Measurements from ENCODE around the gene ZDHHC18.
"Not testable (repeated sequence)": the region's sequence is repeated elsewhere in the genome, so short reads cannot be mapped to it uniquely, and the experiment has no call there.

The ZDHHC18 gene

GRCh38 chr1:26833432-26834405 lies 7.2 kb downstream of the ZDHHC18 start:
- peak overlapping the region; percentile 9; the same call in 1 of the 2 replicates for H3K4me3 ChIP-seq (ENCODE audit: low read length)
- no peak for TF ChIP-seq ZNF274 (IDR thresholded peaks at IDR 0.05; ENCODE audit: low read depth, low read length)

DNA sequence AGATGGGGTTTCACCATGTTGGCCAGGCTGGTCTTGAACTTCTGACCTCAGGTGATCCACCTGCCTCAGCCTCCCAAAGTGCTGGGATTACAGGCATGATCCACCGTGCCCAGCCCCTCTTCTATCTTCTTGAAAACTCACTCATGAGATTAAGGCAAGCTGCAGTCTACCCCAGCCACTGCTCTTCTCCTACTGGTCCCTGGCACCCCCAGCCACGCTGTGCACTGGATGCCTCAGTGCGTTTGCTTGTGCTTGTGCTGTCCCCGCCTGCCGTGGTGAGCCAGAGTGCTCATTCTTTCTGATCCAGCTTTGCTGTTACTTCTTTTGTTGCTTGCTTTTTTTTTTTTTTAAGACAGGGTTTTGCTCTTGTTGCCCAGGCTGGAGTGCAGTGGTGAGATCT lies 11.2 kb downstream of the ZDHHC18 start:
- H3K4me3 ChIP-seq (ENCODE audit: low read length), result not testable (repeated sequence)

GRCh38 chr1:26838474-26839338 lies 12.2 kb downstream of the ZDHHC18 start:
- no peak for TF ChIP-seq ZNF274 (IDR thresholded peaks at IDR 0.05; ENCODE audit: low read depth, low read length)

DNA sequence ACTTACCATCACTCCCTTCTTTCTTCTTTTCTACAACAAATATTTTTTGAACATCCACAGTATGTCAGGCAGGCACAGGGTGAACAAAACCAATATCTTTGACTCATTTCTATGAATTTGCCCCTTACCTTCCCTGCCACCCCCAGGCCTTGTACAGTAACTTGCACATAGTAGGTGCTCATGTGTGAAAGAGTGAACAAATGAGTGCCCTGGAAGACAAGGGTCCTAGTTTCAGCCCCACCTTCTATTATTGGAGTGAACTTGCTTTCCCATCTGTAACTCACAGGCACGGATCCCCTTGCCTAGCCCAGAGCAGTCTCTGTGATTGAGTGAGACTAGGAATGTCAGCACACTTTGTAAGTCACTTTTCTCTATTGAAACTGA lies 12.8 kb downstream of the ZDHHC18 start:
- no peak for TF ChIP-seq ZNF274 (IDR thresholded peaks at IDR 0.05; ENCODE audit: low read depth, low read length)
- H3K4me3 ChIP-seq (ENCODE audit: low read length), result no peak overlapping the region

More at GRCh38 chr1:26838474-26839338, 12.2 kb downstream of the ZDHHC18 start:
- no peak overlapping the region for H3K4me3 ChIP-seq (ENCODE audit: low read length)

DNA sequence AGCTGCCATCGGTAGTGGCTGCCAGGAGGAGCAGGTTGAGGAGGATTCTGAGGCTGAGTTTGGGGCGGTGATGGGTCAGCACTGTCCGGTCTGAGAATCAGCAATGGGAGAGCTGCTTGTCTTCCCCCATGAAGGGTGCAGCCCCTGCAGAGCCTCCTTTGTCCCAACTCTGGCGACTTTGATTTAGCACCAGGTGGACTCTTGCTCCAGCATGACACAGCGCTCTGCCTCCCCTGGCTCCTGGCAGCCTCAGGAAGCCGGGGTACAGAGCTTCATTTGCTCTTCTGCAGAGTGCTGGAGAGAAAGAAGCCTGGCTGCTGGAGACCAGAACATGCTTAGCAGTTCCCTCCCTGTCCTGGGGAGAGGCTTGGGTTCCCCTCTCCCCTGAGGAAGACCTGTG lies 13.3 kb downstream of the ZDHHC18 start:
- no peak overlapping the region for H3K4me3 ChIP-seq (ENCODE audit: low read length)
- no peak for TF ChIP-seq ZNF274 (IDR thresholded peaks at IDR 0.05; ENCODE audit: low read depth, low read length)

- no peak for TF ChIP-seq ZNF274 (IDR thresholded peaks at IDR 0.05; ENCODE audit: low read depth, low read length)
- no peak overlapping the region for H3K4me3 ChIP-seq (ENCODE audit: low read length)
These were observed 18.1 kb downstream of the ZDHHC18 start for GRCh38 chr1:26844424-26845196.

- not testable (repeated sequence) for H3K4me3 ChIP-seq (ENCODE audit: low read length)
These were observed 21.3 kb downstream of the ZDHHC18 start for GRCh38 chr1:26847826-26848225.

DNA sequence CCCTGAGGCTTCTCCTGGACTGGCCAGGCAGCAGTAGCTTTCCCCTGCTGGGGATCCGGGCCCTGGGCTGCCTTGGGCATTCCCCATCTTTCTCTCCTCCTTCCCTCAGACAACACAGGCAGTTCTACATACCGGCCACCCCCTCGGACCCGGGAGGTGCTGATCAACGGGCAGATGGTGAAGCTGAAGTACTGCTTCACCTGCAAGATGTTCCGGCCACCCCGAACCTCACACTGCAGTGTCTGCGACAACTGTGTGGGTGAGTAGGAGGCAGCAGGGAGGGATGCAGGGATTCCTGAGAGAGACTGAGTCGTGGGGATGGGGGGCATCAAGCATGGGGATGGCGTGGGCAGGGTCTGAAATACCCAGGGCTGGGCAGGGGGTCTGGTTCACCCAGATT lies 22.0 kb downstream of the ZDHHC18 start:
- no peak overlapping the region for H3K4me3 ChIP-seq (ENCODE audit: low read length)
- TF ChIP-seq ZNF274 (IDR thresholded peaks at IDR 0.05; ENCODE audit: low read depth, low read length), result no peak

DNA sequence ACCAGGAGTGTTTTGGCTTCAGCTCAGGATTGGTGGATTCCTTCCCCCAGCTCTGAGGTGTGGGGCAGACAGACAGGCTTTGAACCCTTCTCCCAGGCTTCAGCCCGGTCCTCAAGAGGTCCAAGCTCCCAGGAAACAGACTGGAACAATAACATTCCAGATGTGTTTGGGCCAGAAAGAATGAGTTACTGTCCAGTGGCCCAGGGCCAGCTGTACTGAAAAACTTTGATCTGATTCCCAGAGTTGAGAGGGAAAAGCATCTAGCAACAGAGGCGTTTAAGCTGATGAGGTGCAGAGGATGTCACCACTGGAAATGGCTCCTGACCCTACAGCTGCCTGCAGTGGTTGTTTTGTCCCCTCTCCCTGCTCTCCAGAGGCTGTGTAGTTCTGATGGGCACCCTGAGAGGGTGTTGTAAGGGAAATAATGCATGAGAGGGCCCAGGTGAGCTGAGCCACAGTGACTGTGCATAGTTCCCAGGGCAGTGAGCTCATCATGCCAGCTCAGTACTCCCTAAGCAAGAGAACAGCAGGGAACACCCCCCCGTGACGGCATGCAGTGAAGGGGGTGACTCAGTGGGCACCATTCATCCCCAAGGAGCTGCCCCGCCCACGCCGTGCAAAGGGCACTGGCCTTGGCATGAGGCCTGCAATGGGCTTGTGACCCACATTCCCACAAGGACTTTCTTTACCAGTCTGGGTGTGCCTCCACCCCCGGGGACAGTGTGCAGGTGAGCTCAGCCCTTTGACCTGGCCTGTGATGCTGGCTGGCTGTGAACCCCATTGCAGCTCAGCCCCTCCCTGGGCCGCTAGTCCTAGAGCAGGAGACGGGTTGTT lies 22.7 kb downstream of the ZDHHC18 start:
- TF ChIP-seq ZNF274 (IDR thresholded peaks at IDR 0.05; ENCODE audit: low read depth, low read length), result no peak
- H3K4me3 ChIP-seq (ENCODE audit: low read length), result no peak overlapping the region

DNA sequence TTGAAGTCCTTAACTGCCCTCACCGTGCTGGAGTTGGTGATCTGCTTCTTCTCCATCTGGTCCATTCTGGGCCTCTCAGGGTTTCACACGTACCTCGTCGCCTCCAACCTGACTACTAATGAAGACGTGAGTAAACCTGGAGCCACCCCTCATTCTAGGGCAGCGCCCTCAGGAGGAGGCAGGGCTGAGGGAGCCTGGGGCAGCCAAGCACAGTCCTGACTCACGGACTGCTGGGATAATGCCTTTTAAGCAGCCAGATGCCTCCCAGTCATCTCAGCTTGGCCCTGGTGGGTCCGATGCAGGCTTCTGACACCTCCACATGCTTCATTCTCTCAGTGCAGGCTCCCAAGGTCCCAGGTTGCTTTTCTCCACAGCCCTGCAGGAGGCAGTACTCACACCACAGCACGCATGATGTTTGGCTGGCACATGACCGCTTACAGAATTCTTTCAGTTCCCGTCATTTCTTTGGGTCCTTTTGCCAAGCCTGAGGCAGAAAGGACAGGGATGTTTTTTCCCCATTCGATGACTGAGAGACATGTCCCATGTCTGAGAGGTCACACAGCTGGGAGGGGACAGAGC lies 24.7 kb downstream of the ZDHHC18 start:
- TF ChIP-seq ZNF274 (IDR thresholded peaks at IDR 0.05; ENCODE audit: low read depth, low read length), result no peak
- H3K4me3 ChIP-seq (ENCODE audit: low read length), result no peak overlapping the region

DNA sequence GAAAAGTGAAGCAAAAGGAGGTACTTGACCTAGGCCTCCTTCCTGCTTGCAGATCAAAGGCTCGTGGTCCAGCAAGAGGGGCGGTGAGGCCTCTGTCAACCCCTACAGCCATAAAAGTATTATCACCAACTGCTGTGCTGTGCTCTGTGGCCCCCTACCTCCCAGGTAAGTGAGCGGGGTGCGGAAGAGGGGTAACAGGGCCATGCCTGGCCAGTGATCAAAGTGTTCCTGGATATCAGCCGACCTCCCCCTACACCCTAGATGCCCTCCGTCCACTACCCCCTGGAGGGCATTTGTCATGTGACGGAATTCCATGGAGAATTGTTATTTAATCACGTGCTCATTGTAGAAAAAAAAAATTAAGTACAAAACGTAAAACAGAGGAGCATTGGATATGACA lies 26.2 kb downstream of the ZDHHC18 start:
- H3K4me3 ChIP-seq (ENCODE audit: low read length), result no peak overlapping the region
- no peak for TF ChIP-seq ZNF274 (IDR thresholded peaks at IDR 0.05; ENCODE audit: low read depth, low read length)

DNA sequence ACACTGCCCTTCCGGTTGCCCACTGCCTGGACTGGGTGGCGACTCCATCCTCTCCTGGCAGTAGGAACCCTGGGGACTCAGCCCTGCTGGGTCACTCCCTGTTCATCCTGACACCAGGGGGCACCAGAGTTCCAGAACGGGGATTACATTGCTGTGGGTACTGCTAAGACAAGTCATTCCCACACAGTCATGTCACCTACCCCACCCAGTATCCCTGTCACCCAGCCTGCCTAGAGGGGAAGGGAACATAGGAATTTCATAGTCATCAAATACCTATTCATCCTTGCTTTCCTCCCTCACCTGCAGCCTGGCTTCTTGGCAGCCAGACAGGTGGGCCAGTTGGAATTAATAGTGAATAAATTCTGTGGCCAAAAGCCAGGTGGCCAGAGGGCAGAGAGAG lies 26.7 kb downstream of the ZDHHC18 start:
- TF ChIP-seq ZNF274 (IDR thresholded peaks at IDR 0.05; ENCODE audit: low read depth, low read length), result no peak
- no peak overlapping the region for H3K4me3 ChIP-seq (ENCODE audit: low read length)

GRCh38 chr1:26853600-26853999 lies 27.1 kb downstream of the ZDHHC18 start:
- H3K4me3 ChIP-seq (ENCODE audit: low read length), result no peak overlapping the region
- TF ChIP-seq ZNF274 (IDR thresholded peaks at IDR 0.05; ENCODE audit: low read depth, low read length), result no peak
